GM12874 (cell line): ENCODE data around the gene COL25A1.

Source experiments
- TF ChIP-seq, protein P1 (sequence below): IDR thresholded peaks from 2 replicates; pipeline ENCODE4 v1.5.1; 2011; ENCODE audit warnings: low read depth, mild to moderate bottlenecking, control low read depth, low read length, moderate library complexity; ENCODE audit not compliant: insufficient read depth

COL25A1 gene

DNA sequence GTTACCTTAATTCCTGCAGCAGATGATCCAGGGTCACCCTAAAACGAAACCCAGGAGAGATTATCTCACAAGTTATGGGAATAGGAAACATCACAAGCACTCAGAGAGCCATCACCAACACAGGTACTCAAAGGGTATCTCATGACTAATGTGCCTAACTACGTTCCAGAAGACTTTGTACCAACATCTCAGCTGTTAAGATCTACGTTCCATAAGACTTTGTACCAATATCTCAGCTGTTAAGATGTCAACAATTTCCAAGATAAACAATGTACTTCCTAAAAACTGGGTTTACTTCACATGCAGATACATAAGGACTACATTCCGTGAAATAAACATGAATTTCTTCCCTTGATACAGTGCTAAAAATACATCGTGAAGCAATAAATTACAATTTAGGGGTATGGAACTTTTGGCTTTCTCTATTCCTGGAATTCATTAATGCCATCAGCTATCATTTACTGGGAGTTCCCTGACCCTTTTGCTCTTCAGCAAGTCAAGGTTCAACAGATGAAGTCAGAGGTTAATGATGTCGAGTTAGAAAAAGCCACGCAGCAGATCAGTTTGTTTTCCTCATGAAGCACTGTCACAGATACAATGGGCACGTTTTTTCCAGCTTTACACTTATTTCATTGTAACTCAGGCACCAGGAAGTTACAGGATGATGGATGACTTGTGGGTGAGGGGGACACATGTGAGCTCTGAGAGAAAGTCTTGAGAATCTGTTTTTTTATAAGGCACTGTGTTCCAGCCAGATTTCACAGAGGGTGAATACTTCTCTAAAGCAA, 412.6 kb downstream of the COL25A1 start:
- TF ChIP-seq, protein P1, sequence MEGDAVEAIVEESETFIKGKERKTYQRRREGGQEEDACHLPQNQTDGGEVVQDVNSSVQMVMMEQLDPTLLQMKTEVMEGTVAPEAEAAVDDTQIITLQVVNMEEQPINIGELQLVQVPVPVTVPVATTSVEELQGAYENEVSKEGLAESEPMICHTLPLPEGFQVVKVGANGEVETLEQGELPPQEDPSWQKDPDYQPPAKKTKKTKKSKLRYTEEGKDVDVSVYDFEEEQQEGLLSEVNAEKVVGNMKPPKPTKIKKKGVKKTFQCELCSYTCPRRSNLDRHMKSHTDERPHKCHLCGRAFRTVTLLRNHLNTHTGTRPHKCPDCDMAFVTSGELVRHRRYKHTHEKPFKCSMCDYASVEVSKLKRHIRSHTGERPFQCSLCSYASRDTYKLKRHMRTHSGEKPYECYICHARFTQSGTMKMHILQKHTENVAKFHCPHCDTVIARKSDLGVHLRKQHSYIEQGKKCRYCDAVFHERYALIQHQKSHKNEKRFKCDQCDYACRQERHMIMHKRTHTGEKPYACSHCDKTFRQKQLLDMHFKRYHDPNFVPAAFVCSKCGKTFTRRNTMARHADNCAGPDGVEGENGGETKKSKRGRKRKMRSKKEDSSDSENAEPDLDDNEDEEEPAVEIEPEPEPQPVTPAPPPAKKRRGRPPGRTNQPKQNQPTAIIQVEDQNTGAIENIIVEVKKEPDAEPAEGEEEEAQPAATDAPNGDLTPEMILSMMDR = no peak

DNA sequence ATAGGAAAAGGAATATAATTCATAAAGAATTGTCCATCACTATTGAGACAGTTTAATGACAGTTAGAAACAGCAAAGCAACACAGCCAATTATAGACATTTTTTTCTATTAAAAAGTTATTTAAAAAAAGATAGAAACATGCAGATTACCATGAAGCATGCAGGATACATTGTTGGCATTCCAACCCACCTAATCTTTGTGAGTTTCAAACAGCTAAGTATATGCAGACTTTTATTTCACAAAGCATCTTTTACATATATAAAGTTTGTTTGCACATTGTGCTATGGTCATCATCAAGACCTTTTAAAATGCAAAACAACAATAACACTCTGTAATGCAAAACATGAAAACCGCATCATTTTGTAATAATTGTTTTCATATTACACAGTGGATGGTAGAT, 413.7 kb downstream of the COL25A1 start:
- TF ChIP-seq, protein P1 = no peak

DNA sequence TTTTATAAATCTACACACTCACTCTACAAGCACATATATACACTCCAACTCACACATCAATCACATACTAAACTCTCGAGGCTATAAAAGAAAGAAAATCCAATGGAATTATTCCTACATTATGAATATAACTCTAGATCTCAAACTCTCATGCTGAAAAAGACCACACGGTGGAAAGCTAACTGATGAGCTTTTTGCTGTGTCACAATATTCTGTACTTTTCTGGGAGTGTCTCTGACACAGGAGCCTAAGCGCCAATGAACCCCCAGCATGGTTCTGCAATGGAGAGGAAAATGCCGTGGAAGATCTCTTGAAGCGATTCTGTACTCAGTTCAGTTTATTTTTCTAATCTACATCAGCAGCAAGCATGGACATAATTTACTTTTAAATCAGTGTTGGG, 415.4 kb downstream of the COL25A1 start:
- TF ChIP-seq, protein P1 = no peak

- TF ChIP-seq, protein P1 = no peak
Measured at GRCh38 chr4:108885211-108885610, 417.2 kb downstream of the COL25A1 start.

- TF ChIP-seq, protein P1 = no peak
Measured at GRCh38 chr4:108884596-108884995, 417.9 kb downstream of the COL25A1 start.

DNA sequence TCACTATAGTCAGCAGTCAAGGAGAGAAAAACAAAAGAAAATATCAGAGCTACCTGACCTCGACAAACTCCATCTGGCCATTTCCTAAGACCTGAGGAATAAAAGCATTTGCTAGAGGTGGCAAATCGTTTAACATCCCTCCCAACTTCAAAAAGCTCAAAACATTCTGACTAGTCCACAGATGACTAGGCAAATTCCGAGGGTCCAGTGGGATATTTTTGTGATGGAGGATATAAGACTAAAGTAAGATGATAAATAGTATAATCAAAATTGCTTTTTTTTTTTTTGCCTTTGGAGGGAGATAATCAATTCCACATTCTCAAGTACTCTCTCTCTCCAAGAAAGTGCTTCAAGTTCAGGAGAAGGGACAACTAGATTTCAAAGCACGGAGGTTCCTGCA, 420.5 kb downstream of the COL25A1 start:
- TF ChIP-seq, protein P1 = no peak

DNA sequence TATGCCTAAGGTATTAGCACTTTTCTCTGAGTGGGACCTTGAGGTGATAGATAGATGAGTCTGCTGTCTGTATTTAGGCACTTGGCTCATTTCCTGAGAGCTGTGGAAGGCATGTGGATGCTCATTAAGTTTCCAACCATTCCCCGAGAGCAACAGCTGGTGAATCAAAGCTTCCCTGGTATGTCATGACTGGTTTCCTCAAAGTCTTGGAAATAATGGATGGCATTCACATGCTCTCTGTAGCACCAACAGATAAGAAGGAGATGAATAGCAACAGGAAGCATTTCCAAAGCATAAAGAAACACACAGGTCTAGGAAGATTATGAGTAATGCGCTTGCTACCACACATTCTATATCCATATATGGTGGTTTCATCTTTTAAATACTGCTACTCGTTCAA, 421.3 kb downstream of the COL25A1 start:
- TF ChIP-seq, protein P1 = no peak
